ENCODE measurements around the gene MUC5AC. TPM values are rescaled to one million over a fixed set of nuclear protein-coding genes. Genes with fewer than 3 reads are reported as not detected.

MUC5AC gene
- total RNA-seq, 6 experiments from 2014 or later, result not detected

DNA sequence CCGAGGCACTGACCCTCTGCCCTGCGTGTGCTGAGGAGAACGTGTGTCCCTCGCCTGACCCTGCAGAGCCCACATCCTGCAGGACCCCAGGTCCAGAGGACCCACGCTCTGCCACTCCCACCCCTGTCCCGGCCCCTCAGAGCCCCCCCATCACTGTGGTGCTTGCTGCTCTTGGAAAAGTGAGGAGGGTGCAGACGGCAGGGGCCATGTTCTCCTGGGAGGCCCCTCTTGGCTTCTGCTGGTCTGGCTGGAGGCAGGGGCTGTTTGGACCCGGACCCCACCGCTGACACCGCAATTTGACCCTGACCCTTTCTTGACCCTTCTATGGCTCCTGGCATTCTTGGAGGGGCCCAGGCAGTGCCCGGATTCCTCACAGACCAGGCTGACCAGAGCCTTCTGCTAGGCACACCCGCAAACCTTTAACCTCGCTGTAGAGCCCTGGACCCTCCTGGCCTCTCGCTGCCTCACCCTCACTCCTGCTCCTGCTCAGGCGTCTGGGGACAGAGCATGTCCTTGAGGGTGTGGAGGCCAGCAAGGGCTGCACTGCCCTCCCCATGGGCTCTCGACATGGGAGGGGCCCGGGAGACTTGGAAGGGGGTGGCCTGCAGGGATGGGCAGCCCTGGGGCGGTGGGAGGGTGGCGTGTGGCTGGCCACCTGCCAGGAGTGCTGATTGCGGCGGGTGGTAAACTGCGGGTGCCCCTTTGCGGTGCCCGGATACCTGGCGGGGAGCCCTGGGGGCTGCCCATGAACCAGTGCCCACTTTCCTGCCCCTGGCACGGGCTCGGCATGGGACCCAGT lies 37.0 kb upstream of the MUC5AC start:
- no peaks in the 10 kb centered on the region for H3K4me1 Mint-ChIP-seq (ENCODE audit: low read depth)
- H3K36me3 Mint-ChIP-seq (ENCODE audit: low read depth), result no peaks in the 10 kb centered on the region
- H3K4me3 Mint-ChIP-seq, result no peak overlapping the region
- H3K9me3 Mint-ChIP-seq, result peaks cover 12% of the 10 kb centered on the region; the same call in 1 of the 2 replicates
- no peak for DNase-seq
- peaks cover 19% of the 10 kb centered on the region for H3K27me3 Mint-ChIP-seq (ENCODE audit: insufficient read depth)
- H3K27ac Mint-ChIP-seq, result no peak overlapping the region
- TF ChIP-seq, protein P1, sequence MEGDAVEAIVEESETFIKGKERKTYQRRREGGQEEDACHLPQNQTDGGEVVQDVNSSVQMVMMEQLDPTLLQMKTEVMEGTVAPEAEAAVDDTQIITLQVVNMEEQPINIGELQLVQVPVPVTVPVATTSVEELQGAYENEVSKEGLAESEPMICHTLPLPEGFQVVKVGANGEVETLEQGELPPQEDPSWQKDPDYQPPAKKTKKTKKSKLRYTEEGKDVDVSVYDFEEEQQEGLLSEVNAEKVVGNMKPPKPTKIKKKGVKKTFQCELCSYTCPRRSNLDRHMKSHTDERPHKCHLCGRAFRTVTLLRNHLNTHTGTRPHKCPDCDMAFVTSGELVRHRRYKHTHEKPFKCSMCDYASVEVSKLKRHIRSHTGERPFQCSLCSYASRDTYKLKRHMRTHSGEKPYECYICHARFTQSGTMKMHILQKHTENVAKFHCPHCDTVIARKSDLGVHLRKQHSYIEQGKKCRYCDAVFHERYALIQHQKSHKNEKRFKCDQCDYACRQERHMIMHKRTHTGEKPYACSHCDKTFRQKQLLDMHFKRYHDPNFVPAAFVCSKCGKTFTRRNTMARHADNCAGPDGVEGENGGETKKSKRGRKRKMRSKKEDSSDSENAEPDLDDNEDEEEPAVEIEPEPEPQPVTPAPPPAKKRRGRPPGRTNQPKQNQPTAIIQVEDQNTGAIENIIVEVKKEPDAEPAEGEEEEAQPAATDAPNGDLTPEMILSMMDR (IDR thresholded peaks at IDR 0.05), result no peak

DNA sequence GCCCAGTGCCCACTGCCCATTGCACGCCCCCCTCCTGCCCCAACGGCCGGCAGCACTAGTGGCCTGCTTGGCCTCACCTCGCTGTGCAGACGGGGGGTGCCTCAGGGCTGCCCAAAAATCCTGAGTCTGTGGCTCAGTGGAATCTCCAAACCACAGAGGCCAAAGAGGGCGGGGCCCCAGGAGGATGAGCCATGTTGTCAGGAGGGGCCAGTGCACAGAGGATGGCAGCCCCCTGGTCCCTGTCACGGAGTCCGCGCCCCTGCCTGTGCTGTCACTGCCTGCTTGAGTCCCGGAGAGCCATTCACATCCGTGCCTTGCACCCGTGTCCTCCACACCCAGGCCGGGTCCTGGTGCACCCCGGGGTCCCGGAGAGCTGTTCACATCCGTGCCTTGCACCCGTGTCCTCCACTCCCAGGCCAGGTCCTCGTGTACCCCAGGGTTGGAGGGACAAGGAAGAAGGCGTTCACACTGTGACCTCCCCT lies 36.4 kb upstream of the MUC5AC start:
- no peak for DNase-seq
- Mint-ChIP-seq H3K4me1 (ENCODE audit: low read depth) (no peaks in the 10 kb centered on the region), H3K27ac (no peak overlapping the region), H3K4me3 (no peak overlapping the region), H3K36me3 (ENCODE audit: low read depth) (no peaks in the 10 kb centered on the region), H3K9me3 (peaks cover 12% of the 10 kb centered on the region; the same call in 1 of the 2 replicates), H3K27me3 (ENCODE audit: insufficient read depth) (peaks cover 19% of the 10 kb centered on the region)
- TF ChIP-seq, protein P1 (IDR thresholded peaks at IDR 0.05), result no peak

DNA sequence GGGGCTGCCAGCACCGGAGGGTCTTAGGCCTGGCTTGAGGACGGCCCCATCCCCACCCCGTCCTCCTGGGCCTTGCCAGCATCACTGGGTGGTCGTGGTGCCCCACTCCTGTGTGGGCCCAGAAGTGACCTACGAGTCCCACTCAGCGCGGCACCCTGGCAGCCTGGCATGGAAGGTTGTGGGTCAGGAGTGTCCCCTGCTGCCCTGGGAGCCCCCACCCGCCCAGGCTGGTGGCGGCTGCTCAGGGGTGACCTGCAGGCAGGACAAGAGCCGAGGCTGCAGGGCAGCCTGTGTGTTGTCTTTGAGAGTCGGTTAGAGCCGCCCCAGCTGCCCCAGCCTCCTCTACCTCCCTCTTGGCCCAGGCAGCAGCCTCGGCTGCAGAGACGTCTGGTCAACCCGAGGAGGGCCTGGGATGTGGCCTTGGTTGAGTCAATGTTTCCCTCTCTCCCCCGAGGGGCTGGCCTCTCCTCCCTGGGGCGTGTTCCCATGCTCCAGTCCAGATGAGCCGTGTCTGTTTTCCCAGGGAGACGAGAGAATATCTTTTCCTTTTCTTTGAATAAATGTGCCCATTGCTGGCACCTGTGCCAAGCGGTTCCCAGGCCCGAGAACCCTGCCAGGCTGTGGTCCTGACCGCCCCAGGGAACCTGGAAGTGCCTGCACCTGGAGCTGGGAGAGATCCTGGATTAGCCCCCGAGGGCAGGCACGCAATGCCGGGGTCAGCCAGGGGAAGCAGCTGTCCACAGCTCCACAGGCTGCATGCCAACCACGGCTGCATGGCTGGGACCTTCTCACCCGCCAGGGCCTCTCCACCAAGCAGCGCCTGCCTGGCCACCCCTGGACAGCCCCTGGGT lies 35.7 kb upstream of the MUC5AC start:
- TF ChIP-seq, protein P1 (IDR thresholded peaks at IDR 0.05), result no peak
- no peaks in the 10 kb centered on the region for H3K36me3 Mint-ChIP-seq (ENCODE audit: low read depth)
- no peaks in the 10 kb centered on the region for H3K4me1 Mint-ChIP-seq (ENCODE audit: low read depth)
- peaks cover 12% of the 10 kb centered on the region; the same call in 1 of the 2 replicates for H3K9me3 Mint-ChIP-seq
- H3K27me3 Mint-ChIP-seq (ENCODE audit: insufficient read depth), result peaks cover 19% of the 10 kb centered on the region
- H3K4me3 Mint-ChIP-seq, result no peak overlapping the region
- H3K27ac Mint-ChIP-seq, result no peak overlapping the region
- DNase-seq, result no peak

DNA sequence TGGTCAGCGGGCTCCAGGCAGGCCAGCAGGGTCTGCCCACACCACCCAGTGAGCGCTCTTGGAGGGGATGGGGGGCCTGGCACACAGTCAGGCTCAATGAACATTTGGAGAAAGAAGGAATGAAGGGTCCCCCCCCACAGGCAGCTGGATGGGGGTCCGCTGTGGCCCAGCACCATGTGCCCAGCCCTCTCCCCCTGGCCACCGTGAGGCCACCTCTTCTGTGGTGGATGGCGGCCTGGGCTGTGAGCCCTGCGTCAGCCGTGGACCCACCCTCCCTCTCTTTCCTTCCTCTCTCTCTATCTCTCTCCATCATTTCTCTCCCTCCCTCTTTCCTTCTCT lies 35.1 kb upstream of the MUC5AC start:
- Mint-ChIP-seq H3K4me3 (no peak overlapping the region), H3K27ac (no peak overlapping the region)
- DNase-seq, result no peak

DNA sequence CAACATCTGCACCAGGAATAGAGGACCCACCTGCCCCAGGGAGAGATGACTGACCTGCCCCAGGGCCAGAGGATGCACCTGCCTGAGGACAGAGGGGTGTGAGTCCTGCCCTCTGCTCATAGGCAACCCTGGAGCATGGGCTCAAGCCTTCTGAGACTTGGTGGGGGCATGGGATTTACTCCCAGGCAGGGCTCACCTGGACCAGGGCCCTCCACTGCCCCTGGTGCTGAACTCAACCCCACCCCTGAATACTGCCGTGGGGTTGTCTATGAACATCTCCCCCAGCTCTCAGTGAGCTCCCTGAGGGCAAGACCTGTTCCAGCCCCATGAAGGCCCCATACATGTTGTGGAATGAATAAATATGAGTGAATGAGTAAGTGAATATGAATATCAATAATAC lies 33.8 kb upstream of the MUC5AC start:
- Mint-ChIP-seq H3K27ac (no peak overlapping the region), H3K36me3 (ENCODE audit: low read depth) (no peaks in the 10 kb centered on the region), H3K9me3 (peaks cover 12% of the 10 kb centered on the region; the same call in 1 of the 2 replicates), H3K4me3 (no peak overlapping the region), H3K4me1 (ENCODE audit: low read depth) (no peaks in the 10 kb centered on the region), H3K27me3 (ENCODE audit: insufficient read depth) (peaks cover 14% of the 10 kb centered on the region)
- no peak for DNase-seq
- TF ChIP-seq, protein P1 (IDR thresholded peaks at IDR 0.05), result no peak

More for the DNA sequence above, 35.1 kb upstream of the MUC5AC start:
- H3K36me3 Mint-ChIP-seq (ENCODE audit: low read depth), result no peaks in the 10 kb centered on the region
- peaks cover 16% of the 10 kb centered on the region for H3K27me3 Mint-ChIP-seq (ENCODE audit: insufficient read depth)
- H3K9me3 Mint-ChIP-seq, result peaks cover 12% of the 10 kb centered on the region; the same call in 1 of the 2 replicates
- TF ChIP-seq, protein P1 (IDR thresholded peaks at IDR 0.05), result no peak
- H3K4me1 Mint-ChIP-seq (ENCODE audit: low read depth), result no peaks in the 10 kb centered on the region

Data from HFFc6 (cell line).